ENCODE results near the gene GTF2H4. TPM values are rescaled to one million over a fixed set of nuclear protein-coding genes. Genes with fewer than 3 reads are reported as not detected.

The GTF2H4 gene
- total RNA-seq, 1 donor from 2014 or later, result 72.6 TPM

DNA sequence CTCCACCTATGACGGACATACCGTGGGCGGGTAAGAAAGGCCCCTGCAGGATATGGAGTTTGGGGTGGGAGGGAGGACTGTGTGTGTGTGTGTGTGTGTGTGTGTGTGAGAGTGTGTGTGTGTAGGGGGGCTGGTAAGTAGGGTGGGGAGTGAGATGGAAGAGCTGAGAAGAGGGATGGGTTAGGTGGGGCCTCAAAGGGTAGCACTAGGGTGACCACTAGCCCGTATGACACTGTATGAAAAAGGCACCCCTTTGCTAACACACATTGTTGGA lies 16.6 kb upstream of the GTF2H4 start:
- Mint-ChIP-seq H3K36me3 (ENCODE audit: low read depth) (peaks cover 12% of the 10 kb centered on the region), H3K9me3 (no peaks in the 10 kb centered on the region), H3K4me1 (peaks cover 43% of the 10 kb centered on the region), H3K27me3 (ENCODE audit: low read depth) (no peaks in the 10 kb centered on the region), H3K27ac (ENCODE audit: unreplicated experiment) (peak overlapping the region; percentile 12), H3K4me3 (no peak overlapping the region)
- no peak for DNase-seq (ENCODE audit: low read depth, low spot score)
- TF ChIP-seq, protein P1, sequence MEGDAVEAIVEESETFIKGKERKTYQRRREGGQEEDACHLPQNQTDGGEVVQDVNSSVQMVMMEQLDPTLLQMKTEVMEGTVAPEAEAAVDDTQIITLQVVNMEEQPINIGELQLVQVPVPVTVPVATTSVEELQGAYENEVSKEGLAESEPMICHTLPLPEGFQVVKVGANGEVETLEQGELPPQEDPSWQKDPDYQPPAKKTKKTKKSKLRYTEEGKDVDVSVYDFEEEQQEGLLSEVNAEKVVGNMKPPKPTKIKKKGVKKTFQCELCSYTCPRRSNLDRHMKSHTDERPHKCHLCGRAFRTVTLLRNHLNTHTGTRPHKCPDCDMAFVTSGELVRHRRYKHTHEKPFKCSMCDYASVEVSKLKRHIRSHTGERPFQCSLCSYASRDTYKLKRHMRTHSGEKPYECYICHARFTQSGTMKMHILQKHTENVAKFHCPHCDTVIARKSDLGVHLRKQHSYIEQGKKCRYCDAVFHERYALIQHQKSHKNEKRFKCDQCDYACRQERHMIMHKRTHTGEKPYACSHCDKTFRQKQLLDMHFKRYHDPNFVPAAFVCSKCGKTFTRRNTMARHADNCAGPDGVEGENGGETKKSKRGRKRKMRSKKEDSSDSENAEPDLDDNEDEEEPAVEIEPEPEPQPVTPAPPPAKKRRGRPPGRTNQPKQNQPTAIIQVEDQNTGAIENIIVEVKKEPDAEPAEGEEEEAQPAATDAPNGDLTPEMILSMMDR (conservative IDR thresholded peaks at IDR 0.05), result no peak

DNA sequence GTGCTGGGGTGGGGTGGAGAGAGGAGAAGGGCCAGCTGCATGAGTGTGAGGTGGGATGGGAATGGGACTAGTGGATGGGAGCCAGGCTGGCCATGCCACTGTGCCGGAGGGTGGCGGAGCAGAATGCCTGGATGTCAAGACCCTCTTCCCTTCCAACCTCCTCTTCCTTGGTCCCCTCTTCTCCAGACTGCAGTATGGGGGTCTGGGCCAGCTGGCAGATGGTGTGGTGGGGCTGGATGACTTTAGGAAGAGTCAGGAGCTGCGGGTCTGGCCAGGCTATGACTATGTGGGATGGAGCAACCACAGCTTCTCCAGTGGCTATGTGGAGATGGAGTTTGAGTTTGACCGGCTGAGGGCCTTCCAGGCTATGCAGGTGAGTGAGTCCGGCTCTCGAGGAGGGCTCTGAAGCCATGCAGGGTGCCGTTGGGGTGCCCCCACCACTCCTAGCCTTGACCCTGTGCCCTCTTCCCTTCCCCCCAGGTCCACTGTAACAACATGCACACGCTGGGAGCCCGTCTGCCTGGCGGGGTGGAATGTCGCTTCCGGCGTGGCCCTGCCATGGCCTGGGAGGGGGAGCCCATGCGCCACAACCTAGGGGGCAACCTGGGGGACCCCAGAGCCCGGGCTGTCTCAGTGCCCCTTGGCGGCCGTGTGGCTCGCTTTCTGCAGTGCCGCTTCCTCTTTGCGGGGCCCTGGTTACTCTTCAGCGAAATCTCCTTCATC lies 16.0 kb upstream of the GTF2H4 start:
- peak overlapping the region; percentile 12 for H3K27ac Mint-ChIP-seq (ENCODE audit: unreplicated experiment)
- no peaks in the 10 kb centered on the region for H3K9me3 Mint-ChIP-seq
- peaks cover 37% of the 10 kb centered on the region for H3K4me1 Mint-ChIP-seq
- peaks cover 12% of the 10 kb centered on the region for H3K36me3 Mint-ChIP-seq (ENCODE audit: low read depth)
- TF ChIP-seq, protein P1 (conservative IDR thresholded peaks at IDR 0.05), result no peak
- DNase-seq (ENCODE audit: low read depth, low spot score), result no peak
- no peaks in the 10 kb centered on the region for H3K27me3 Mint-ChIP-seq (ENCODE audit: low read depth)
- H3K4me3 Mint-ChIP-seq, result peak overlapping the region; percentile 48

DNA sequence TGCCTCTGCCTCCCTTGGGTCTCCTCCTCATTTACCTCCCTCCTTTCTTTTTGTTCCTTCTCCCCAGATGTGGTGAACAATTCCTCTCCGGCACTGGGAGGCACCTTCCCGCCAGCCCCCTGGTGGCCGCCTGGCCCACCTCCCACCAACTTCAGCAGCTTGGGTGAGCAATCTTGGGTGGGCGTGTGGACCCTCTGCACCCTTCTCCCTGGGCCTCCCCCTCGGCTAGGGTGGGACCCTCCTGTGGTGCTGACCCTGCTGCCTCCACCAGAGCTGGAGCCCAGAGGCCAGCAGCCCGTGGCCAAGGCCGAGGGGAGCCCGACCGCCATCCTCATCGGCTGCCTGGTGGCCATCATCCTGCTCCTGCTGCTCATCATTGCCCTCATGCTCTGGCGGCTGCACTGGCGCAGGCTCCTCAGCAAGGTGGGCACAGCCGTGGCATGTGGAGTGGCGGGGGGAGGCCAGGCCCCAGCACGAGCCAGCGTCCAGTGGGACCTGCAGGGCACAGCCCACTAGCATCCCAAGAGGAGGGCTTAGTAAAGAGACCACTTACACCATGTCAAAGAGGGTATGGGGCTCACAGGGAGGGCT lies 14.9 kb upstream of the GTF2H4 start:
- H3K4me1 Mint-ChIP-seq, result peaks cover 32% of the 10 kb centered on the region
- no peak for DNase-seq (ENCODE audit: low read depth, low spot score)
- no peaks in the 10 kb centered on the region for H3K9me3 Mint-ChIP-seq
- H3K27me3 Mint-ChIP-seq (ENCODE audit: low read depth), result no peaks in the 10 kb centered on the region
- peaks cover 12% of the 10 kb centered on the region for H3K36me3 Mint-ChIP-seq (ENCODE audit: low read depth)
- H3K4me3 Mint-ChIP-seq, result peak overlapping the region; percentile 48
- TF ChIP-seq, protein P1 (conservative IDR thresholded peaks at IDR 0.05), result peak; percentile 46
- no peak overlapping the region for H3K27ac Mint-ChIP-seq (ENCODE audit: unreplicated experiment)

DNA sequence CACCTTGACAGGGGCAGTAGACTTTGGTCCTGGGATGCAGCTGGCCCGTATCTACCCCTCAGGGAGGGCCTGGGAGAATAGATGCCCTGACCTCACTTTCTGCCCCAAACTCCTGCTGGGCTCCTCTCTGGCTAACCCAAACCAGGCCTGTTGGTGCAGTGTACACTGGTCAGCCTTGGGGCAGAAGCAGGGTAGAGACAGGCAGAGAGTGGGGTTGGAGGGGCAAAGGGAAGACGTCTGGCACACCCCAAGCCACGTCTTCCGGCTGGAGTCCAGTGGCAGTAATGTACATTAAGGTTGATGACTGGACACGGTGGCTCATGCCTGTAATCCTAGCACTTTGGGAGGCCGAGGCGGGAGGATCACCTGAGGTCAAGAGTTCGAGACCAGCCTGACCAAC lies 14.3 kb upstream of the GTF2H4 start:
- H3K4me3 Mint-ChIP-seq, result no peak overlapping the region
- TF ChIP-seq, protein P1 (conservative IDR thresholded peaks at IDR 0.05), result no peak
- H3K9me3 Mint-ChIP-seq, result no peaks in the 10 kb centered on the region
- DNase-seq (ENCODE audit: low read depth, low spot score), result no peak
- H3K36me3 Mint-ChIP-seq (ENCODE audit: low read depth), result peaks cover 12% of the 10 kb centered on the region
- no peak overlapping the region for H3K27ac Mint-ChIP-seq (ENCODE audit: unreplicated experiment)
- H3K27me3 Mint-ChIP-seq (ENCODE audit: low read depth), result no peaks in the 10 kb centered on the region
- H3K4me1 Mint-ChIP-seq, result peaks cover 26% of the 10 kb centered on the region

DNA sequence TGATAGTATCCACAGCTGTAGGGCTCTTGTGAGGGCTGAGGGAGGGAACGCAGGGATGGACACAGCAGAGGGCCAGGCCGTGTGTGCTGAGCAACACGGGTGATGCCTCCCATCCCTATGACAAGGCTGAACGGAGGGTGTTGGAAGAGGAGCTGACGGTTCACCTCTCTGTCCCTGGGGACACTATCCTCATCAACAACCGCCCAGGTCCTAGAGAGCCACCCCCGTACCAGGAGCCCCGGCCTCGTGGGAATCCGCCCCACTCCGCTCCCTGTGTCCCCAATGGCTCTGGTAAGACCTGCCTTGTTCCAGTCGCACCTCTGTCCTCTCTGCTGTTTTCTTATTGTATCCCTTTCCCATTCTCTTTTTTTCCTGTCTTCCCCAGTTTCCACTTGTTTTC lies 13.6 kb upstream of the GTF2H4 start:
- Mint-ChIP-seq H3K4me1 (peaks cover 26% of the 10 kb centered on the region), H3K27me3 (ENCODE audit: low read depth) (no peaks in the 10 kb centered on the region), H3K4me3 (no peak overlapping the region), H3K9me3 (no peaks in the 10 kb centered on the region), H3K36me3 (ENCODE audit: low read depth) (peaks cover 12% of the 10 kb centered on the region), H3K27ac (ENCODE audit: unreplicated experiment) (no peak overlapping the region)
- TF ChIP-seq, protein P1 (conservative IDR thresholded peaks at IDR 0.05), result no peak
- no peak for DNase-seq (ENCODE audit: low read depth, low spot score)

Data from neural crest cell (in vitro differentiated cells).